Melanocyte of skin (primary cell): Measurements from ENCODE around the gene METTL23. TPM values are rescaled to one million over a fixed set of nuclear protein-coding genes. Genes with fewer than 3 reads are reported as not detected.

ENCODE experiments used
- small RNA-seq, 2 donors: library from RNA; depleted of rRNA; stranded (forward); fragments of <200 nt; gene quantifications; one replicate each; pipeline ENCODE3, GENCODE V24; 2012
- total RNA-seq, 2 donors: library from RNA; depleted of rRNA; stranded (reverse); fragments of >200 nt; gene quantifications; 2 replicates each; pipeline ENCODE4 v1.2.3, GENCODE V29; 2012

METTL23 gene, protein sequence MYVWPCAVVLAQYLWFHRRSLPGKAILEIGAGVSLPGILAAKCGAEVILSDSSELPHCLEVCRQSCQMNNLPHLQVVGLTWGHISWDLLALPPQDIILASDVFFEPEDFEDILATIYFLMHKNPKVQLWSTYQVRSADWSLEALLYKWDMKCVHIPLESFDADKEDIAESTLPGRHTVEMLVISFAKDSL
- 10 to 100 TPM; 27.9 to 39.3 TPM for total RNA-seq

DNA sequence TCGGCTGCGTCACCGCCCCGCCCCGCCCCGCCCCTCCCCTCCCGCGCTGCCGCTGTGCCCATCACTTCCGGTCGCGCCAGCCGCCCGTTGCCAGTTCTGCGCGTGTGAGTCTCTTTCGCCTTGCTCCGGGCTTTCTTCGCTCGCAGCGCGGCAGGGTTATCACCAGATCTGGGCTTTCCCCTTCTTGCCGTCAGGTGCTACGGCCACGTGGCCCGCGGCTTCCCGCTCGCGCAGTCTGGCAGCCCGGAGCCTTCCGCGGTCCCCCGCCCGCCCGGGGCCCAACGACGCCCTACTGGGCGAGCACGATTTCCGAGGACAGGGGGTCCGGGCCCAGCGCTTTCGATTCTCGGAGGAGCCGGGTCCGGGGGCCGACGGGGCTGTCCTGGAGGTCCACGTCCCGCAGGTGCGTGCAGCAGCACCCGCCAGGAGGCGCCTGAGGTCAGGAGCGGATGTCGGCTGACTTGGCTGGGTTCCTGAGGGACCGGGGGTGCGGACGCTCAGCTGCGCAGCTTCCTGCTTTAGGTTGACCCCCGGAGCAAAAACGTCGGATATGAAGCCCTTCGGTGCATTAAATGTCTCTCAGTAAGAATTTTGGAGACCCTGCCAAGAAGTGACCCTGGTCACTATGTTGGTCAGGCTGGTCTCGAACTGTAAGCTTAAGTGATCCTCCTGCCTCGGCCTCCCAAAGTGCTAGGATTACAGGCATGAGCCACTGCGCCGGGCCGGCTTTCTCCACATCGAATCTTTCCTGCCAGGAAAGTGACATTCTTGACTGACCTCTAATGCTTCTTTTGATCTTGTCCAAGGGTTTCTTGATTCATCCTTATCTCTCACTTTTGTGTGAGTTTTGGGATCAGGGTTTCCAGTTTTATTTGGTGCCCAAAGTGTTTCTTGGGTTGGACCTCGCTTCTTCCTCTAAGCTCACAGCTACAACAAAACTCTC, at the start of gene METTL23:
Gene METTL23 (plus strand): TSS at position 64 of the 943 bp plus-strand sequence. CDS start 2,872 bp downstream, outside the sequence.

DNA sequence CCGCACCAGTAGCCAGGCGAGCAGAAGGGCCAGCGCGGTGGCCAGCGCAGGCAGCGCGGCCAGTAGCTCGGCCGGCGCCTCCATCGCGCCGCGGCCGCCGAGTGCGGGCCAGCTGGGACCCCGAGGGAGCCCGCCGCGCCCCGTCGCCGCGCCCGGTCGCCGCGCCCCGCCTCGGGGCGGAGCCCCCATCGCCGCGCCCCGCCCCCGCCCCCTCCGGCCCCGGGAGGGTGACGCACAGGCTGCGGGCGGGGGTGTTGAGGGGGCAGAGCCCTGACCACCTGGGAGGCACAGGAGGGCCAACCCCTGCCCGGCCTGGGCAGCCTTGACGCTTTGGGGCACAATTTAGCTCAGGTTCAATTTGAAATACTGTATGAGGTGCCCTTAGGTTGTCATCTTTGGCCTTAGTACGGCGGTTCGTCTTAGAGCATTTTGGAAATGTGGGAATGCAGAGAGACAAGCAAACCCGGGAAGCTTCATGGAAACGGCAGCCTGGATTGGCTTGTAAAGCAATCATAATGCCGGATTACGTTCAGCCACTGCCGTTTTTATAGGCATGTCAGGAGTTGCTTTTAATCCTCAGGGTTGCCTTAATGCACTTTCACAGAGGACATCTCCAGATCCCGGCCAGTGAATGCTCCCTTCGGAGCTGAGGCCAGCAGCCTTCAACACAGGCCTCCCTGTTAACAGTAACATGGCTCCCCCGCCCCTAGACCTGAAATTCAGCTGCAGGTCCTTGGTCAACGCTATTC, 15.6 kb upstream of the METTL23 start, which contains the start of gene MXRA7:
Gene MXRA7 (minus strand): TSS at position 103 of the 749 bp plus-strand sequence. CDS start 19 bp downstream, at position 84.

DNA sequence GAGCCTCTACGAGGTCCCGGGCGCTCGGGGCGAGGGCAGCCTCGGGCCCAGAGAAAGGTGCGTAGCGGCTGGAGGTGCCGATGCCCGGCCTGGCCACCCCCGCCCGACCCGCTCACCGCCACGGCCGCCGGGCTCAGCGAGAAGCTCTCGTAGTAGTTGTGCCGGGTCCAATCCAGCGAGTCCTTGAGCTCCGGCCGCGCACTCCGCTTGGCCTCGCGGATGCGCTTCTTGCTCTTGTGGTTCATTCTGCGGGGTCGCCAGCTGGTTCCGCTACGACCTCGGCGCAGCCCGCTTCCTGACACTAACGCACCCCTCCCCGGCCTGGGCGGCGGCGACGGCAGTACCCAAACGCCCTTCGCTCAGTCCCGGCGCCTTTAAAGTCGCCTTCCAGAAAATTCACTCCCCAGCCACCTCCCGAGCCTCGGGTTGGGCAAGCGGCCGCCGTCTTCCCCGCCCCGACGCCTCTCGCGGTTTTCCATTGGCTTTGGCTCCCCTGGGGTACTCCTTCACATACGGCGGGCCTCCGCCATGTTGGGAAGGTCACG, 336 bp upstream of the METTL23 start, which contains the start of gene JMJD6:
Gene JMJD6 (minus strand): TSS at position 376 of the 545 bp plus-strand sequence. CDS start 131 bp downstream, at position 245.

DNA sequence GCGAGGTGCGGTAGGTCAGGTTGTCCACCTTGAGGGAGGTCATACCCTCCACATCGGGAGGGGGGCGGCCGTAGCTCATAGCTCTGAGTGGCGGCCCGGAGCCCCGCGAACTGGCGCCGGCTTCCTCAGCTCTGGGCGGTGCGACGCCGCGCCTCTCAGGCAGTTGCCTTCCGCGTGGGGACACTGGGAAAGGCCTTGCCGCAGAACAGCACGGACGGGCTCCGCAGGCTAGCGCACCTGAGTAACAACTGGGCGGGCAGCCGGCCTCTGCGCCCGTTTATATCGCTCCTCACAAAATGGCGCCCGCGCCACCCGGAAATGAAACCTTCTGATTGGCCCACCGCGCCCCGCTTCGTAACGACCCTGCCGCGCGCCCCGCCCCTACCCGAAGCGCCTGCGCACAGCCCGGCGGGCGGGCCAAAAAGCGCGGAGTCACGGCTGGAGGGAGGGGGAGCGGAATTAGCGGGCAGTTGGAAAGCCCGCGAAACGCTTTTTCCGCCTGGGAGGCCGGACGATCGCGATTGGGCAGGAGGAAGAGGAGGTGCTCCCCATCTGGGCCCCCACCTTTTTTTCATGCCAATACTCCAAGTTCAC, 10.5 kb downstream of the METTL23 start, which contains the start of gene SRSF2:
Gene SRSF2 (minus strand): TSS at position 250 of the 594 bp plus-strand sequence. CDS start 171 bp downstream, at position 79.

DNA sequence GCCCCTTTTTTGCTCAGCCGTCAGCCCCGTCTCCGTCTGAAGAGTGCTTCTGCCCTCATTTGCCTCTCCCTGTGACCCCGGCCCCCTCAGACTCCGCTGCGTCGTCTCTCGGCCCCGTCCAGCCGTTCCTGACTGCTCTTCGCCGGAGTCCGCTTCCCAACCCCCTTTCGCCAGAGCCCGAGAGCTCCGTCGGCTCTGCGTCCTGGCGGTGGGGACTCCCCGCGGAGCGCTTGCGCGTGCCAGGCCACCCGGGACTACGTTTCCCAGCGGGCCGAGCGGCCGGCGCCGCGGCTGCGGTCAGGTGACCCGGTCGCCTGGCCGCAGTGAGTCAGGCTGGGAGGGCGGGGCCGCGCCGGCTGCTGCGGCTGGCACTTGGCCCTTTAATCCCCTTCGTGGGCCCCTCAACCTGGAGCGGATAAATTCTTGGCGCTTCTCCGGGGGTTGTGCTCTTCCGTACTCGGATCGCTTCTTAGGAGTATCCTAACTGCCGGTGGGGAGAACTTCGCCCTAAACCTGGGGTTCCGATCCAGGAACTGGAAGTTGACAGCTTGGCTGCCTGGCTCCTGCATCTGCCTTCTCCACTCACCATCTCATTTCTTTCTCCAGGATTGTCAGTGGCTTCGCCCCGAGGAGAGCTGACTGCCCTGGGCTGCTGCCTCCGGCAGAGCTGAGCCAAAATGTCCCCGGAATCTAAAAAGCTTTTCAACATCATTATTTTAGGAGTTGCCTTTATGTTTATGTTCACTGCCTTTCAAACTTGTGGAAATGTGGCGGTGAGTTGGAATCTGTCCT, 11.2 kb downstream of the METTL23 start, which contains the start of gene MFSD11:
Gene MFSD11 (plus strand): TSS at position 444 of the 792 bp plus-strand sequence. CDS start 234 bp downstream, at position 678.

Small RNA genes lying within 50 kb of the gene (small RNA-seq; reads per million reads assigned to genes)
- gene AC005837.3, result 0 reads per million in 2 donors
- 0 reads per million in 2 donors for gene RF02271
- 0 to 0.17 reads per million in 2 donors for gene RNU6-97P
- gene RNY4P36, result 0.09 to 0.41 reads per million in 2 donors

Other genes with a start within 250 kb of the METTL23 start
- gene RHBDF2, start 225.4 kb upstream of the METTL23 start, total RNA-seq, result 10 to 100 TPM; 19.6 to 27.0 TPM
- 100 to 1,000 TPM in 1 of 2 donors, 10 to 100 TPM in 1; 58.8 to 118 TPM for gene CYGB, start 189.1 kb upstream of the METTL23 start, total RNA-seq
- 1 to 10 TPM; 6.7 to 8.6 TPM for gene PRCD, start 186.8 kb upstream of the METTL23 start, total RNA-seq
- gene ST6GALNAC2, start 141.0 kb upstream of the METTL23 start, total RNA-seq, result 100 to 1,000 TPM in 1 of 2 donors, 10 to 100 TPM in 1; 64.3 to 149 TPM
- not detected for gene ST6GALNAC1, start 83.1 kb upstream of the METTL23 start, total RNA-seq
- 10 to 100 TPM; 51.6 to 52.9 TPM for gene MXRA7, start 15.9 kb upstream of the METTL23 start, total RNA-seq
- 10 to 100 TPM; 10.3 to 24.3 TPM for gene JMJD6, start 233 bp upstream of the METTL23 start, total RNA-seq
- gene SRSF2, start 10.5 kb downstream of the METTL23 start, total RNA-seq, result 100 to 1,000 TPM; 109 to 245 TPM
- gene MFSD11, start 11.3 kb downstream of the METTL23 start, total RNA-seq, result 10 to 100 TPM; 17.3 to 29.3 TPM
- gene MGAT5B, start 141.6 kb downstream of the METTL23 start, total RNA-seq, result 10 to 100 TPM; 57.9 to 58.2 TPM